ENCODE measurements around the gene RNLS. TPM values are rescaled to one million over a fixed set of nuclear protein-coding genes. Genes with fewer than 3 reads are reported as not detected.
A peak's percentile ranks its signal among the peaks of the same experiment; 100 is the strongest.

The RNLS gene
- total and polyA plus RNA-seq, 2 donors from 2014 or later = 19.5 to 21.1 TPM

DNA sequence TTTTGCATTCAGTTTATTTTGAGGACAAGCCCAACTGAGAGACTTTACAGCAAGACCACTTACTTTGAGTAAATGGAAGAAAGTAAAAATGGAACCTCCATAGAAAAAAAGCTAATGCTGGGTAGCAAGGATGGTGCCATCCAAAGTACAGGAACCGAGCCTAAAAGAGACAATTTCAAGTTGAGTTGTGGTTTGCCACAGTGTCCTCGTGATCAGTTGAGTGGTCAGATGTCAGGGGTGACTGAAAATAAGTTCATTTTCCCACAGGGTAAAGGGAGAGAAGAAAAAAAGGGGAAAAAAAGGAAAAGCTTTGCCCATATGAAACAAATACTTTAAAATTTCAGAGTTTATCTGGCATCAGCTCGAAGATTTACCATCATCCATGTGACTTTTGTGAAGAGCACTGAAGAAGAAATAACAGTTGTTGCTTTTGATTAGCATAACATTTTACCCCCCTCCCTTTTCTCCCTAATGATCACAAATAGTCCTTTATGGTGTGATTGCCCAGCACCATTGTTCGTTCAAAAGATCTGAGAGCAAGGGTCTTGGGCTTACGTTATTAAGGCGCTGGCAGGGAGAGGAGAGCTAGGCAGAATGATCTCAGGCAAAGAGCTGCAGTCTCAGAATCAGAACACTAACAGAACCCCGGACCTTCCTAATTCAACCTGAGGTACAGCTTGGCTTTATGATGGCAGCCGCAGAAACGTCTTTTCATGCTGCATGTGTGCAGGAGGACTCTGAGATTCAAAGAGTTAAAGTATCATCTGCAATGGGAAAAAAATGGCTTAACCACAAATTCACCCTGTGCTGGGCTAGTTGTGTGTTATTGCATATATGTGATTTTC lies 338.1 kb downstream of the RNLS start:
- FAIRE-seq = no peak
- Histone ChIP-seq H3K27me3 (ENCODE audit: control insufficient read depth, insufficient read depth, low read length) (no peaks in the 10 kb centered on the region), H3K27ac (ENCODE audit: low read depth in 2 of 2, low read length in 2 of 2) (no peak overlapping the region), H3K4me1 (ENCODE audit: control insufficient read depth in 2 of 3, insufficient read depth in 2 of 3, low read depth in 1 of 3, low read length in 3 of 3) (peaks cover 3 to 4% (median 3%) of the 10 kb centered on the region in 3 donors), H3K4me3 (ENCODE audit: low read length in 3 of 3) (no peak overlapping the region), H3K9me3 (ENCODE audit: control insufficient read depth in 2 of 3, insufficient read depth in 1 of 3, low read length in 3 of 3) (no peaks in the 10 kb centered on the region), H3K9ac (ENCODE audit: low read length in 3 of 3) (no peak overlapping the region), H3K36me3 (ENCODE audit: control insufficient read depth in 2 of 3, insufficient read depth in 3 of 3, low read length in 3 of 3) (no peaks in the 10 kb centered on the region)
- TF ChIP-seq, protein P1, sequence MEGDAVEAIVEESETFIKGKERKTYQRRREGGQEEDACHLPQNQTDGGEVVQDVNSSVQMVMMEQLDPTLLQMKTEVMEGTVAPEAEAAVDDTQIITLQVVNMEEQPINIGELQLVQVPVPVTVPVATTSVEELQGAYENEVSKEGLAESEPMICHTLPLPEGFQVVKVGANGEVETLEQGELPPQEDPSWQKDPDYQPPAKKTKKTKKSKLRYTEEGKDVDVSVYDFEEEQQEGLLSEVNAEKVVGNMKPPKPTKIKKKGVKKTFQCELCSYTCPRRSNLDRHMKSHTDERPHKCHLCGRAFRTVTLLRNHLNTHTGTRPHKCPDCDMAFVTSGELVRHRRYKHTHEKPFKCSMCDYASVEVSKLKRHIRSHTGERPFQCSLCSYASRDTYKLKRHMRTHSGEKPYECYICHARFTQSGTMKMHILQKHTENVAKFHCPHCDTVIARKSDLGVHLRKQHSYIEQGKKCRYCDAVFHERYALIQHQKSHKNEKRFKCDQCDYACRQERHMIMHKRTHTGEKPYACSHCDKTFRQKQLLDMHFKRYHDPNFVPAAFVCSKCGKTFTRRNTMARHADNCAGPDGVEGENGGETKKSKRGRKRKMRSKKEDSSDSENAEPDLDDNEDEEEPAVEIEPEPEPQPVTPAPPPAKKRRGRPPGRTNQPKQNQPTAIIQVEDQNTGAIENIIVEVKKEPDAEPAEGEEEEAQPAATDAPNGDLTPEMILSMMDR (IDR thresholded peaks at IDR 0.05; ENCODE audit: borderline replicate concordance, extremely low read depth, insufficient read depth) = no peak
- no peak for DNase-seq
- intact Hi-C loops (cut with DNase I) = no loop called here

DNA sequence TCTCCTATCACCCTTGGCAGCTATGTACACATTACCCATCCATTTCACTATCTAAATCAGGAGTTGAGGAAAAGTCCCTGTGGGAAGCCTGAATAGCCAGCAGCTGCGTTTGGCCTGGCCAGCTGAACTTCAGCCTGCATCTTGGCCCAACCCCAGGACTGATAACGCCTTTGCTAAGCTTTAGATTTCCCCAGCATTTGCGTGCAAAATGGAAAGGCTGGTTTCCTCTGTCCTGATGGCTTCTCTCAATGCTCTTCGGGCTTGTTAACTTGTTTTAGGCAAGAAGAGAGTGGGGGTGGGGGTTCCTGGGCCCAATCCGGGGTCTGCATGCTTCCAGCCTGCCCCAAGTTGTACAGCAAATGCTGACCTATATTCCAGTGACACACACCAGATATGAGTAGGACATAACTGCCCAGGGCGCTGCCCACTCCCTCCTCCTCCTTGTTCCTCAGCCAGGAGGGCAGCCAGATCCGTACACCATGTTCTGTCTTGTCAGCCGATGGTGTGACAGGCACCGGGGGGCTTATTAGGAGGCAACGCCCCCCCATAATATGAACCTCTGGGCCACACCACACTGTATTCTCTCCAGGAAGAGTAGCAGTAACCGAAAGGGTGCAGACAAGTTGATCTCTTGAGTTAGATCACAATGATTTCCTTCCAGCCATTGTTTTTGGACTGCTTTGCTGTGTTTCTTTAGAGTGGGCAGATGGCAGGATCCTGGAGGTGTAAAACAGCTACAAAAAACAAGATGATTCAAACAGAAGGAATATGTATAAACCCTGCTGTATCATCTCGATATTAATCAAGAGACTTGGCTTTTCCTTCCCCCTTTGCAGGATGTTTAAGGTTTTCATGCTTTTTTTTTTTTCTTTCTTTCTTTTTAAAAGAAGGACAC lies 339.0 kb downstream of the RNLS start:
- no peaks in the 10 kb centered on the region for H3K27me3 ChIP-seq (ENCODE audit: control insufficient read depth, insufficient read depth, low read length)
- H3K4me3 ChIP-seq (ENCODE audit: low read length in 3 of 3) = peak overlapping the region in 1 of 3 donors; percentile 8
- TF ChIP-seq, protein P1 (IDR thresholded peaks at IDR 0.05; ENCODE audit: borderline replicate concordance, extremely low read depth, insufficient read depth) = no peak
- no peak for FAIRE-seq
- H3K4me1 ChIP-seq (ENCODE audit: control insufficient read depth in 2 of 3, insufficient read depth in 2 of 3, low read depth in 1 of 3, low read length in 3 of 3) = peaks cover 3 to 4% (median 3%) of the 10 kb centered on the region in 3 donors
- H3K9me3 ChIP-seq (ENCODE audit: control insufficient read depth in 2 of 3, insufficient read depth in 1 of 3, low read length in 3 of 3) = no peaks in the 10 kb centered on the region
- peak overlapping the region in 1 of 2 donors; percentile 13 for H3K27ac ChIP-seq (ENCODE audit: low read depth in 2 of 2, low read length in 2 of 2)
- intact Hi-C loops (cut with DNase I) = no loop called here
- H3K36me3 ChIP-seq (ENCODE audit: control insufficient read depth in 2 of 3, insufficient read depth in 3 of 3, low read length in 3 of 3) = no peaks in the 10 kb centered on the region
- DNase-seq = peak in 4 of 5 donors; percentile 26 to 87 (median 56)
- H3K9ac ChIP-seq (ENCODE audit: low read length in 3 of 3) = no peak overlapping the region

DNA sequence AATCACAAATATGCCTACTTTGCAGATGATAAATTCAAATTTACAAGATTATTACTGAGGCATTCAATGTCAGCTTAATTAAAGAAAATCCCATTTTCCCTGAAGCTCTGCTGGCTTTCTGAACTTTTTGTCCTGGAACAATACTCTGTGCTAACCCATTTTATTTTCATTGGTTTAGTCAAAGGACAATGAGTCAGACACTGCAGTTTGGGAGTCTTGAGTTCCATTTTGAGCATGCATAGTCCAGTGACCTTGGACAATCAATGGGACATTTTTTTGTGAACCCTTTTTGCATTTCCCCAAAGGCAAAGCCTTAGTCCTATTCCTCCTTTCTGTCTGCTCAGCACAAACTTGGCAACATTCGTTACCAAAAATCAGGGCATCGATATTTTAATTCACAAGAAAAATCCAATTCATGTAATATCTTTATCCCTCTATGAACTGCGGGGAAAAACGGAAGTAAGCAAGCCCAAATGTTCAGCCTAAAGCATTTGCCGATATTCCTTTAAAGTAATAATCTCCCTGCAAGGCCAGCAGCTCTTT lies 339.8 kb downstream of the RNLS start:
- Histone ChIP-seq H3K27ac (ENCODE audit: low read depth in 2 of 2, low read length in 2 of 2) (no peak overlapping the region), H3K9ac (ENCODE audit: low read length in 3 of 3) (no peak overlapping the region), H3K4me1 (ENCODE audit: control insufficient read depth in 2 of 3, insufficient read depth in 2 of 3, low read depth in 1 of 3, low read length in 3 of 3) (peaks cover 3 to 4% (median 3%) of the 10 kb centered on the region in 3 donors), H3K36me3 (ENCODE audit: control insufficient read depth in 2 of 3, insufficient read depth in 3 of 3, low read length in 3 of 3) (no peaks in the 10 kb centered on the region), H3K4me3 (ENCODE audit: low read length in 3 of 3) (no peak overlapping the region), H3K9me3 (ENCODE audit: control insufficient read depth in 2 of 3, insufficient read depth in 1 of 3, low read length in 3 of 3) (no peaks in the 10 kb centered on the region), H3K27me3 (ENCODE audit: control insufficient read depth, insufficient read depth, low read length) (no peaks in the 10 kb centered on the region)
- DNase-seq (no peak), FAIRE-seq (no peak)
- TF ChIP-seq, protein P1 (IDR thresholded peaks at IDR 0.05; ENCODE audit: borderline replicate concordance, extremely low read depth, insufficient read depth) = no peak
- intact Hi-C loops (cut with DNase I) = no loop called here
